Neural cell (in vitro differentiated cells): ENCODE measurements around the gene COL15A1.

Experiments
- CTCF ChIP-seq: fragments of 450-650 bp; IDR thresholded peaks from 2 replicates; pipeline ENCODE4 v1.5.1; 2014; ENCODE audit warnings: antibody characterized with exemption, mild to moderate bottlenecking, moderate library complexity; ENCODE audit not compliant: poor library complexity, severe bottlenecking
- REST ChIP-seq: IDR thresholded peaks from 2 replicates; pipeline ENCODE4 v1.6.1; 2012; ENCODE audit warnings: borderline replicate concordance

GRCh38 chr9:99112750-99113413, 169.2 kb downstream of the COL15A1 start:
- no peak for TF ChIP-seq CTCF
- TF ChIP-seq REST, result no peak
